Ureter (tissue), 1 donor: Measurements from ENCODE around the gene WDR90. TPM values are rescaled to one million over a fixed set of nuclear protein-coding genes. Genes with fewer than 3 reads are reported as not detected.

ENCODE experiments used
- DNase-seq: peaks from one replicate; pipeline ENCODE4 v3.0.0-alpha.2; 2020; ENCODE audit warnings: low spot score
- total RNA-seq: library from RNA; stranded (reverse); gene quantifications from one replicate; pipeline ENCODE4 v1.2.4, GENCODE V29; 2023
- donor health status: DM: yes; HTN: yes; CAD: no.

Gene WDR90
- total RNA-seq, 1 donor from 2014 or later = 53.3 TPM

DNA sequence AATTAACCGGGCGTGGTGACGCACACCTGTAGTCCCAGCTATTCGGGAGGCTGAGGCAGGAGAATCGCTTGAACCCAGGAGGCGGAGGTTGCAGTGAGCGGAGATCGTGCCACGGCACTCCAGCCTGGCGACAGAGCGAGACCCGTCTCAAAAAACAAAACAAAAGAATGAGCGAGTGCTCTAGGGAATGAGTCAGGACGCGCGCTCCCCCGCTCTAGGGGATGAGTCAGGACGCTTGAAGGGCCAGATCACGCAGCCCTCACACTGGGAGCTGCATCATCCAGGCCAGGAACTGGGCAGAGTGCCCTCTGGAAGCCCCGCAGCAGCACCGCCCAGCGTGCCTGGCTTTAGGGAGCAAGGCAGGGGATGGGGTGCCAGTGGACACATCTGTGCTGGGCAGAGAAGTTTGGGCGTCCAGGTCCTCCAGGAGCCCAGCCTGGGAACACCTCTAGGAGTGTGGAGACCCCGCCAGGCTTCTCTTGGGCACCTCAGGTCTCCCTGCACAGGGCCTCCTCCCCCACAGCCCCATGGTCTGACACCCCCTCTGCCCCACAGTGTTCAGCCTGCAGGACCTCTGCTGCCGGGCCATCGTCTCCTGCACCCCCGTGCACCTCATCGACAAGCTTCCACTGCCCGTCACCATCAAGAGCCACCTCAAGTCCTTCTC is 22.2 kb upstream of the WDR90 start:
- no peak for DNase-seq

DNA sequence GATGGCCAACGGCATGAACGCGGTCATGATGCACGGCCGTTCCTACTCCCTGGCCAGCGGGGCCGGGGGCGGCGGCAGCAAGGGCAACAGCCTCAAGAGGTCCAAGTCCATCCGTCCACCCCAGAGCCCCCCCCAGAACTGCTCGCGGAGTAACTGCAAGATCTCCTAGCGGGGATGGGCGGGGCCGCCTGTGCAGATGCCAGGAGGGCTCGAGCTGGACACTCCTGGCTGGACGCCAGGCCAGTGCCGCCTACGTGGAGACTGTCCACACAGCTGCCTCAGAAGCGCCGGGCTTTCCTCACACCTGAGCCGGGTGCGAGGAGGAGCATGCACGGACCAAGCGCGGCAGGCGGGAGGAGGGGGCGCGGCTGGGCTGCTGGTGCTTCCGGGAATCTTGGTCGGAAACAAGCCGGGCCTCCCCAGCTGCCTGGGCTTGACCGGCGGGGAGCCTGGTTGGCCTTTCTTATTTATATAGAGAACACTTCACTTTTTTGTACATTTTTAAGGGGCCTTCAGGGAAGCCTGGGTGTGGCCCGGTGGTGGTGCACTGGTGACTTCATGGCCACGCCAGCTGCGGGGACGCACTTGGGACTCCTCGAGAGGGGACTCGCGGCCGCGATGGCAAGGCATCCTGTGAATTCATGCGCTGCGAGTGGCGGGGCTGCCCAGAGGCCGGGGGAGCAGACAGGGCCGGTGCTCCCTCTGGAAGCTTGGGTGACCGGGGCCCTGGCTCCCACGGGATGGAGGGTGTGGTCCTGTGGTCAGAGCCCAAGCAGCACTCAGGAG is 21.5 kb upstream of the WDR90 start:
- DNase-seq = no peak

- no peak for DNase-seq
Observed at GRCh38 chr16:628321-629061, 20.7 kb upstream of the WDR90 start.

- no peak for DNase-seq
Observed at GRCh38 chr16:629185-629832, 19.9 kb upstream of the WDR90 start.

- no peak for DNase-seq
Observed at GRCh38 chr16:629833-630248, 19.3 kb upstream of the WDR90 start.

DNA sequence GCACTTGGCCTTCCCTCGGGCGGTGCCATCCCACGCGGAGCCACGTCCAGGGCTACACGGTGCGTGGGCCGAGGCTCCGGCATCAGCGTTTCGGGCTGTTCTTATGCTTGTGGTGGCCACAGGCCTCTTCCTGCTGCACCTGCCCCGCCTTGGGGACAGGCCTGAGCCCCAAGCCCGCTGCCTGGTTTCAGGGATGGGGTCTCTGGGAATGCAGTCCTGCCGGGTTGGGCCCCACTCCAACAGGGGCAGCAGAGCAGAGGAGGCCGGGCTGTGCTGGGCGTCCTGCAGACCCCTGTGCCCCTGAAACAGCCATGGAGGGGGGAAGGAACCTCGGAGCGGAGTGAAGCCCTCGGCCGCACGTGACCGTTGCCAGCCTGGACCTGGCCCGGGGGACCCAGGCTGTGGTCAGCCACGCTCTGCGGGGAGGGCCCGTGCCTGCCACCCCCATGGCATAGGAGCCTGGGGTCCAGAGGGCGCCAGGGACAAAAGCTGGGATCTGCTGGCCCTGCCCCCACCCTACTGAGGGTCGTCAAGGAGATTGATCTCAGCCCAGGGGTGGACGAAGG is 18.8 kb upstream of the WDR90 start:
- DNase-seq = no peak

- DNase-seq = peak; percentile 46
Observed at GRCh38 chr16:630815-631405, 18.3 kb upstream of the WDR90 start, which contains the start of gene WFIKKN1. WFIKKN1 (plus strand) TSS chr16:630985; CDS start chr16:631254, 269 bp downstream.

DNA sequence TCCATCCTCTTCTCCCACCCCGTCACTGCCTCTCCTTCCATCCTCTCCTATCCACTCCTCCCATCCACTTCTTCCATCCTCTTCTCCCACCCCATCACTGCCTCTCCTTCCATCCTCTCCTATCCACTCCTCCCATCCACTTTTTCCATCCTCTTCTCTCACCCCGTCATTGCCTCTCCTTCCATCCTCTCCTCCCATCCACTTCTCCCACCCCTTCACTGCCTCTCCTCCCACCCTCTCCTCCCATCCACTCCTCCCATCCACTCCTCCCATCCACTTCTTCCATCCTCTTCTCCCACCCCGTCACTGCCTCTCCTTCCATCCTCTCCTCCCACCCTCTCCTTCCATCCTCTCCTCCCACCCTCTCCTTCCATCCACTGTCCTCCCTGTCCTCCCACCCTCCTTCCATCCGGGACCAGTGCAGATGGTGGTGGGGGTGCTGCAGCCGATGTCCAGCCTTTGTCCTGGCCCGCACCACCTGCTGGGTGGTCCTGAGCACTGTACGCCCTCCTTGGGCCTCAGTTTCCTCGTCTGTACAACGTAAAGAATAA is 17.3 kb upstream of the WDR90 start:
- DNase-seq = no peak

GRCh38 chr16:632486-633335 is 16.5 kb upstream of the WDR90 start:
- no peak for DNase-seq

DNA sequence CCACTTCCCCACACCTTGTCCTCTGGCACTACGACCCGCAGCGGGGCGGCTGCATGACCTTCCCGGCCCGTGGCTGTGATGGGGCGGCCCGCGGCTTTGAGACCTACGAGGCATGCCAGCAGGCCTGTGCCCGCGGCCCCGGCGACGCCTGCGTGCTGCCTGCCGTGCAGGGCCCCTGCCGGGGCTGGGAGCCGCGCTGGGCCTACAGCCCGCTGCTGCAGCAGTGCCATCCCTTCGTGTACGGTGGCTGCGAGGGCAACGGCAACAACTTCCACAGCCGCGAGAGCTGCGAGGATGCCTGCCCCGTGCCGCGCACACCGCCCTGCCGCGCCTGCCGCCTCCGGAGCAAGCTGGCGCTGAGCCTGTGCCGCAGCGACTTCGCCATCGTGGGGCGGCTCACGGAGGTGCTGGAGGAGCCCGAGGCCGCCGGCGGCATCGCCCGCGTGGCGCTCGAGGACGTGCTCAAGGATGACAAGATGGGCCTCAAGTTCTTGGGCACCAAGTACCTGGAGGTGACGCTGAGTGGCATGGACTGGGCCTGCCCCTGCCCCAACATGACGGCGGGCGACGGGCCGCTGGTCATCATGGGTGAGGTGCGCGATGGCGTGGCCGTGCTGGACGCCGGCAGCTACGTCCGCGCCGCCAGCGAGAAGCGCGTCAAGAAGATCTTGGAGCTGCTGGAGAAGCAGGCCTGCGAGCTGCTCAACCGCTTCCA is 15.7 kb upstream of the WDR90 start:
- DNase-seq = no peak

GRCh38 chr16:634051-634670 is 15.0 kb upstream of the WDR90 start:
- no peak for DNase-seq

DNA sequence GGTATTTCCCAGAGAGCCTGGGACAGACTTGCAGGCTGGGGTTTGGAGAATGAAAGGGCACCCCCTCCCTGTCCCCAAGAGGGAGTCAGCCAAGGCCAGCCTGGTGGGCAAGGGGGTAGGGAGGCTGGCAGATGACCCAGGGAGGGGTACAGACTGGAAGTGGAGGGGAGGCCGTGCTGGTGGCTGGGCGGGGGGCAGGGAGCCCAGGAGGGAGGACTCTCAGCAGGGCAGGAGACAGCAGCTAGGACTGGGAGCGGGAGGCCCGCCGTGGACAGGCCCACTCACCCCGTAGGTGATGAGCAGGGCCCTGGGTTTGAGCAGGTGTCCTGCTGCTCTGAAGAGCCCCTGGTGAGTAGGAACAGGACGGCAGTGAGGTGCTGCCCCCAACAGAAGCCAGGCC is 14.2 kb upstream of the WDR90 start:
- DNase-seq = no peak

- no peak for DNase-seq
Observed at GRCh38 chr16:635573-636205, 13.5 kb upstream of the WDR90 start.

- DNase-seq = peak; percentile 94
Observed at GRCh38 chr16:636206-637080, 12.7 kb upstream of the WDR90 start, which contains the start of gene METTL26. METTL26 (minus strand) TSS chr16:636305; CDS start chr16:636290, 15 bp downstream.

- DNase-seq = peak; percentile 94
Observed at GRCh38 chr16:637081-638018, 11.8 kb upstream of the WDR90 start.

- DNase-seq = no peak
Observed at GRCh38 chr16:638034-638543, 11.1 kb upstream of the WDR90 start.
